HG03378 (cell line): ENCODE measurements around the gene NFIA.

Experiments used
- ATAC-seq: cut with Tn5 transposase; IDR thresholded peaks from one replicate; pipeline ENCODE4 v1.9.1; 2021; ENCODE audit warnings: mild to moderate bottlenecking, moderate library complexity; ENCODE audit not compliant: unreplicated experiment

The NFIA gene

DNA sequence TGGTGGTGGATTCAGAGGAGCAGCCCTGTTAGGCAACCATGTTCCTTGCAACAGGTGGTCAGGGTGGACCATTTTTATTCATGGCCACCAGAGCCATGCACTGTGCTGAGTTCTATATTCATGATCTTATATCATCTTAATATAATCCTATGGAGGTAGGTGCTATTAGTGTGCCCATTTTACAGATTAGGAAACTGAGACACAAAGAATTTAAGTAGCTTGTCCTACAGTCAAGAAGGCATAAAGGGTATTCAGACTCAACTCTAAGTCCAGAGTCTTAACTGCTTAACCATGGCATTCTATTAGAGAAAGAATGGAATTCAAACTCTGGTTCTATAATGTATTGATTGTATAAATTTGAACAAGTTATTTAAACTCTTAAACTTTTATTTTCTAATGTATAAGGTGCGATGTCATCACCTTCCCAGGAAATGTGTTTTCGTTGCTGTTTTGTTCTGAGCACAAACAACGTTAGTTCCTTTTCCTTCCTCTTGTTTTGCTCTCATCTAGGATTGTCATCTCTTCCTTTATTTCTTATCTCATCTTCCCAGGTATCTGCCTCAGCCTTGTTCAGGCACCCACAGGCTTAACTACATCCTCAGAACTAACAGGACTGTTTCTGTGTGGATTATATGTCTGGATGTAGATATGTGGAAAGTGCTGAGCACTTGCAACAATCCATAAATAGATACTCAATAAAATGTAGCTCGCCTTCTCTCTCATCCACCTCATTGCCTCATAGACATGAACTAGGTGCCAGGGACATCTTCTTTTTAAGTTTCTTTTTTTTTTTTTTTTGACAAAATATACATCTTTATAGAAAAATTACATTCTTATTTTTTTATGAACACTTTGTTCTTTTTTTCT lies 207.1 kb downstream of the NFIA start:
- no peak for ATAC-seq

DNA sequence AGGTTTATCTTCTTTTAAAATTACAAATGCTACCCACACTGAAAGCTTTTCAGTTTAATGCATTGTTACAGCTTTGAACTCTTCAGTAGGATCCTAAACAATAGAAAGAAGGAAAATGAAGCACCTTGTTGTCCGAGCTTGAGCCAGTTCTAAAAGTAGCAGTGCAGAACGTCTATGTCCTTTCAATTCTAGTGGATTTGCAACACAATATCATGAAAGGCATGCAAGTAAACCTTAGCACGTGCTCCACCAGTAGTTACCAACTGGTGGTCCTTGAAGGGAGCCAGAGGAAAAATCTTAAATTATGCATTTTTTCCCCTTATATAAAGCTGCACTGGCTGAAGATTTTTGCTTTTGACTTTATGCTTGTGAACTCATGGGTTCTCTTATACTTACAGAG lies 208.2 kb downstream of the NFIA start:
- ATAC-seq = no peak

DNA sequence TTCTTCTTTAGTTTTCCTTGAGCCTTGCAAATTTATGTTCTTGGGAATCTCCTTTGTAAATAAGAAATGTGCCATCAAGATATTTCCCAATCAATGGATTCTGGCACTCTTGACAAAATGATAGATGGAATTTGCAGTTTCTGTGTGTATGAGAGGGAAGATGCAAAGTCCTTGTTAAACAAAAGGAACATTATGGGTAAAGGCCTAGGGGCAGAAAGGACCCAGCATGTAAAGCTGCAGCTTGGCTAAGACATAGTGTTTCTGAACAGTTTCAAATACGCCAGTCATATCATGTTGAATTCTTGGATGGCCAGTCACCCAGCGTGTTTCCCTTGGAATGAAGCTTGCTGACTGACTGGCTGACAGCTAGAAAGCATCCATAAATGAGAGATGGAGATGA lies 210.8 kb downstream of the NFIA start:
- ATAC-seq = no peak

DNA sequence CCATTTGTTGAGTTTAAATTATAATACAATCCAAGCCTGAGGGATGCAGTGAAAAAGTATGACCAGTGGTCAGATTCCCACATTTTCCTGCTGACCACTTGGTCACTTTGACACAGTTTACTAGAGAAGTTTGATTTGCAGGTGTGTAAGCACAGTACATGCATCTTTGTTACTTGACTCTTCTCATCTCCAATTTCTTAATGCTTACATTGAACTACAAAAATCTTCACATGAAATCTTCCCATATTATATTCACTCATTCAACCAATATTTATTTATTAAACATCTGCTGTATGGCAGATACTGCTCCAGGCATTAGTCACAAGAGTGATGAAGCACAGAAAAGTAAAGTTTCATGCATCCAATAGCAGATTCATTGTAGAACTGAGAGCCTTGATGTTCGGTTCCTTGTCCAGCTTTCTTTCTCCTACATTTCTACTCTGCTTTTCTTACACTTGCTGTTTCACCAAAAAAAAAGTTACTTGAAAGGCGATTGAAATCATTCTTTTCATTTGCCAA lies 211.7 kb downstream of the NFIA start:
- no peak for ATAC-seq

- ATAC-seq = no peak
These were observed 212.6 kb downstream of the NFIA start for GRCh38 chr1:61294930-61295329.

GRCh38 chr1:61295818-61296537 lies 213.6 kb downstream of the NFIA start:
- no peak for ATAC-seq

GRCh38 chr1:61297887-61298286 lies 215.5 kb downstream of the NFIA start:
- no peak for ATAC-seq

DNA sequence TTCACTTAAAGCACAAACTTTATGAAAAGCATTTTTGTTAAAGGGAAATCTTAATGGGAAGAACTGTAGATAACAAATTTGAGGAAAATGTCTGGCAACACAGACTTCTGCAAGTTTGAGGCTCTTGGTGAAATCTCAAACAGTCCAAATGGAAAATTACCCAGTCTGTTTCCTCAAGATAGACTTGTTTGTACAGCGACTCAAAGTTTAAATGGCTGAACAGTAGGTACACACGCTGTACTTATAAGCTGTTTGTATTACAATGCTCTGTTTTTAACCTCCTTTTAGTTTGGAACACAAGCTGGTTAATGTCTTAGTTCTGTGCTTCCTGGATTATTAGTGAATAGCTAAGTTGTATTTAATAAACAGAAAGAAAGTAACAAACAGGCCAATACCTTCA lies 217.1 kb downstream of the NFIA start:
- ATAC-seq = no peak

DNA sequence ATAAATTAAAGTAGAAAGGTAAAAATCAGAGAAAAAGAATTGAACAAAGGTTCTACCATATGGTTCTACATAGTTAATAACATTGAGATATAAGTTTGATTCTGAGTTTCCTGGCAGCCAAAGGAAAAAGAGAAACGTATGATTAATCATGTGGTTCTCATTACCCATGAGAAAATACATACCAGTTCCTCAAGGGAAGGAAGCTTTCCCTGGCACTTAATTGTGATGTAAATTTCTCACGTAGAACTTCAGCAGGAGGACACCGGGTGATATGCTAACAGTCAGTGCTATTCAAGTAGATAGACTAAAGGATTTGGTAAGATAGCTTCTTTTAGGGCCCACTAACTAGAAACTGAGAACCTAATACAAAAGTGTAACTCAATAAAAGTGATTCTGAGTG lies 218.5 kb downstream of the NFIA start:
- no peak for ATAC-seq

DNA sequence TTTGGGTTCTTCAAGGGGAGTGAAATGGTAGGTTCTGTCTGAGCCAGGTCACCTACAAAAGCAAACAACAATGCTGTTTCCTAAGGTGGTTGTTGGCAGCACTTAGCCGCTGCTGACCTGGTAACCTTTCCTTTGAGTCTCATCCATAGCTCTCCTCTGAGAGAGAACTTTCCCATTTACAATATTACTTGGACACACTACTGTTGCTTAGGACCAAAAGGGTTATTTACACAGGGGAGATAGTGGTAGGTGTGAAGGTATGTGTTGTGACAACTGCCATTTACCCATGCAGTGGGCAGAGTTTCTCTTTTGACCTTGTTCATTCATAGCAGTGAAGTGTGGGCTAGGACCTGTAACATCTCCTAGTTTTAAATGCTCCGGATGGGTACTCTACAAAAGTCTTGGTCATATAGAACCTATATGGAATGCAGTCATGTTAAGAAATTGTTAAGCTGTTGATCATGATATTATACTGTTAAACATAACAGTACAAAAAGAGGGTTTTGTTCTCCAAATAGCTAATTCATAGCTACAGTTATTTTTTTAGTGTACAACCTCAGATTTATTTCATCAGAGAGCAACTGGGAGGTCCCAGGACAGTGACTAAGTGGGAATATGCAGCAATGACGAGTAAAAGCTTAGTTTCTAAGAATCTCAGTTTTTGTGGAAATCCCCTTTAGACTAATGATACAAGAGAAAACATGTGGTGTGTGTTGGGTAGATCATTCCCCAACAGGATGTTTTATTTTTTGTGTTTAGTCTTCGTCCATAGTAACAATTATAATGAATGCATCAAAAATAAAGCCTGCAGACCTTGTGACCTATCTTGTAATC lies 219.7 kb downstream of the NFIA start:
- ATAC-seq = no peak

GRCh38 chr1:61307422-61308142 lies 225.2 kb downstream of the NFIA start:
- ATAC-seq = no peak

DNA sequence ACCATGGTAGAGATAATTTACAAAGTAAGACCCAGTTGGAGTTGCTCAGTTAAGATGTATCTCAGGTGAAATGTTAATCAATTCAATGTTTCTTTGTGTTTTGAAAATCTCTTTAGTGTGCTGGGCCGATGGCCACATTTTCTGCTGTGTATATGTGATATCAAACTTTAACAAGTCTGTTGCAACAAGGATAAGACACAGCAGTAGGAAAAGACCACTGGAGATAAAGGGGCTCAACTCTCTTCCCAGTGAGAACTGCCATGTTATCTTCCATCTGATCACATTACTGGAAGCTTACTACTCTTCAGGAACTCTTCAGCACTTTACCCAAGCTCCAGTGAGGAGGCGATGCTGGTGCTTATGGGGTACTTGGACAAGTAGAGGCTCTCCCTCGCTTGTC lies 227.7 kb downstream of the NFIA start:
- no peak for ATAC-seq

DNA sequence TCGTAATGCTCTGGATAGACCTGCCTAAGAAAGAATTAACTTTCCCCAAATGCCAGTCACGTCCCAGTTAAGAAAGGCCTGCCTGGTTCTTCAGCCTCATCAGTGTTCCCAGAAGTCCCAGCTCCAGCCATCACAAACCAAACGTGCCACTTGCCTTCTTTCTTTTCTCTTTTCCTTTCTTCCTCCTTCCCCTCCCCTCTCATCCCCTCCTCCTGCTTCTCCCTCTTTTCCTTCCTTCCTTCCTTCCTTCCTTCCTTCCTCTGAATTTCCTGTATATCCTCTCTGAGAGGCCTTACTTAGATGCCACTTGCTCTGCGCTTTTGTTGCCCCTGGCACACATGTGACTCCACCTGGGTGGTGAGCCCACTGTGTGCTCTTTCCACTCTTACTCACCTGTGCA lies 228.2 kb downstream of the NFIA start:
- no peak for ATAC-seq

GRCh38 chr1:61313906-61314422 lies 231.6 kb downstream of the NFIA start:
- ATAC-seq = no peak

DNA sequence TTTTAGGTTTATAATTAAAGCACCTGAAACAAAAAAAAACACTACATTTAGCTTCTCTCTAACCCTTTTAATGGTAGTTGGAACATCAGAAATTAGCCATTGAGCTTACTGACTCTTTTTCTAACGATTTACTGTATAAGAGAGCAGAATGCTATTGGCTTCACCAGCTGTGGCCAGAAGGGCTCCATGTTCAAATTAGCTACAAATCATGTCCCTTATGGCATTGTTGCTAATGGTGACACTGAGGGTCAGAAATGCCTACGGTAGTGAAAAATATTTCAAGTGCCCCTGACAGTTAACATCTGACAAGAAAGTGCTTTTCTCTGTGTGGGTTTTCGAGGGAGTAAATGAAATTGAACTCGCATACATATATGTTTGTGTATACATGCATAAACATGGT lies 232.7 kb downstream of the NFIA start:
- no peak for ATAC-seq

DNA sequence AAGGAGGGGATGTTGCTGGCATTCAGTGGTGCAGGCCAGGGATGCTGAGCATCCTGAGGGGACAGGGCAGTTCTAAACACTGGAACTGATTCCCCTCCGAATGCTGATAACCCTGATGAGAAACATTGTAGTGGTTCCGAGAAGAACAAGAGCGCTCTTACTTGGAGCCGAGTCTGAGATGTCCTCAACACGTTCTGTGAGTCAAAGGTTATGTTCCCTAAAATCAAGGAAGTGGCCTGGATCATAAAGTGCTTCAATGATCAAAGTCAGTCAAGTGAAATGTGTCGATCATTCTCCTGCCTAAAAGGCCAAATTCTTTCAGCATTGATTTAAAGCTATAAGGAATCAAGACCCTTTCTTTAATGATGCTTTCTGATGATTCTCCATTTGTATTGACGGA lies 234.1 kb downstream of the NFIA start:
- no peak for ATAC-seq

DNA sequence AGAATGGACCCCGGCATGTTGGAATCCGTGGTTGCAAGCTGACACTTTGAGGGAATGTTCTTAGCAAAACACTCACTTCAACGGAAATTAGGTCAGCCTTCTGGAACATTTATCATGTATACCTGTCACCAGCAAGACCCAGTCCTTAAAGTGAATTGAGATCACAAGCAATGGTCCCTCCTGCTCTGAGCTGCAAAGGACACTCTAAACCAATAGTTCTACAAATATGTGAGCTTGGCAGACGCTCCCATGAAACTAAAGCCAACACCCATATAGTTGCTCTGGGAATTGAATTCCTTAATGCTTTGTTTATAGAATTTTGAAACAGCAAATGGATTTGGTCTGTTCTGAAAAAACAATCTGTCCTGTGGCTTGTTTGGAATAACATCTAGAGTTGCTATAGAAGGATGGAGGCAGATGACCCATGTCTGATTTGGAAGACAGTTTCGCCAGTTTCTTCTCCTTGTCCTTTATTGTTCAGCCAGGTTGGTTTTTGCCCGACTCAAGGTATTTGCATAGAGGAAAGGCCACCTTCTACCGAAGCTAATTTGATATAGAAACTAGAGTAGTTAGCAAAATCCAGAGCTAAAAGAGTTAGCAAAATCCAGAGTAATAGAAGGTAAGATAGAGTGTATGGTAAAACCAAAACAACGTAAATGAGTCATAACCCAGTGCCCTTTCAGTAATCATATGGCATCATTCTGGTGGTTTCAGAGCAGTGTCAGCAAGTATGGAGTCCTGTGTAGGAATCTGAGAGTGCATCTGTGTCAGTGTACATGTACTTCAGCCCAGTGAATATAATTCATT lies 236.2 kb downstream of the NFIA start:
- peak; percentile 100 for ATAC-seq

GRCh38 chr1:61320575-61320974 lies 238.2 kb downstream of the NFIA start:
- no peak for ATAC-seq

DNA sequence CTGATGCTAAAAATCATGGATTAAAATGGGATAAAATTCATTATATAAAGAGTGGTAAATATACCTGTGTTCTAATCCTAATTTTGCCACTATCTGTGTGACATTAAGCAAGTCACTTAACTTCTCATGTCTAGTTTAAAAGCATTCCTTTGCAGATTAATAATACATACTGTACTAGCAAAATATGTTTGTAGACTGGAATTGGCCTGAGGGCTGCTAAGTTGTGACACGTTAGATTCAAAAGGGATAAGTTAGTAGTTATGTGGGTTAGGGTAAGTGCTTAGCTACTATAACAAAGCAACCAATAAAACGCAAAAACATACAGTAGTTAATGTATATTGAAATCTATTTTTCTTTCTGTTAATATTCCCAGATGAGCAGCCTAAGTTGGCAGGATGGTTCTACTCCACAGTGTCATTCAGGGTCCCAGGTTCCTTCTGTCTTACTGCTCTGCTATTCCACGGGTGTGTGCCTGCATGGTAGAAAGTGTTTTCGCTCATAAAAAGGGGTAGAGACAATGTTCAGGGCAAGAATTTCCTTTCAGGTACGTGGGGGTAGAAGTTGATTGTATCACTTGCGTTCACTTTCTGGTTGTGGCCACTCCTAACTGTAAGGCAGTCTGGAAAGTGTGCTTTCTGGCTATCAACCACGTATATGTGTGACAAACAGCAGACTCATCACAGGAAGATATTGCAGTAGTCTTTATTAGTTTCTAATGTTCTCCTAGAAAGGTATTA lies 239.8 kb downstream of the NFIA start:
- no peak for ATAC-seq
